ENCODE results near the gene IL18RAP. TPM values are rescaled to one million over a fixed set of nuclear protein-coding genes. Genes with fewer than 3 reads are reported as not detected.

The IL18RAP gene
- total RNA-seq, 1 experiment from 2014 or later = not detected

GRCh38 chr2:102455061-102455670 lies 32.2 kb downstream of the IL18RAP start:
- Mint-ChIP-seq H3K36me3 (ENCODE audit: insufficient read depth in 1 of 3, low read depth in 3 of 3) (no peaks in the 10 kb centered on the region), H3K27ac (no peak overlapping the region), H3K4me3 (no peak overlapping the region), H3K27me3 (ENCODE audit: low read depth) (peaks cover 5% of the 10 kb centered on the region), H3K4me1 (no peaks in the 10 kb centered on the region), H3K9me3 (peaks cover 0 to 4% of the 10 kb centered on the region in 2 experiments; a peak in 2 of 5 replicates)
- Histone ChIP-seq H2BK15ac (ENCODE audit: low read depth, low read length) (no peak overlapping the region), H3K9ac (ENCODE audit: extremely low read depth, insufficient read length, low read length) (no peak overlapping the region), H2AFZ (ENCODE audit: low read length) (no peak overlapping the region), H3K27me3 (ENCODE audit: insufficient read depth, low read length) (no peaks in the 10 kb centered on the region), H4K5ac (ENCODE audit: insufficient read length, low read depth, low read length) (no peak overlapping the region), H3T11ph (ENCODE audit: low read length) (no peak overlapping the region), H2BK5ac (ENCODE audit: insufficient read length, low read length) (no peak overlapping the region), H4K8ac (replicated peaks; ENCODE audit: insufficient read length, low read depth, low read length) (no peak overlapping the region), H3K9me3 (ENCODE audit: control insufficient read depth, low read depth, low read length) (no peaks in the 10 kb centered on the region), H3K79me1 (ENCODE audit: insufficient read depth, low read depth, low read length, poor library complexity, severe bottlenecking) (no peaks in the 10 kb centered on the region), H2BK12ac (ENCODE audit: insufficient read length, low read depth, low read length) (no peak overlapping the region), H3K4ac (ENCODE audit: low read depth, low read length) (no peak overlapping the region), H3K79me2 (ENCODE audit: insufficient read depth, low read length) (no peaks in the 10 kb centered on the region), H3K56ac (ENCODE audit: insufficient read length, low read depth, low read length) (no peak overlapping the region), H4K91ac (ENCODE audit: insufficient read length, low read depth, low read length) (no peak overlapping the region), H2AK5ac (ENCODE audit: insufficient read length, low read length) (no peak overlapping the region), H3K4me2 (ENCODE audit: insufficient read depth, insufficient read length, low read length) (no peak overlapping the region), H3K27ac (ENCODE audit: insufficient read length, low read depth, low read length) (no peak overlapping the region), H3K18ac (ENCODE audit: insufficient read length, low read depth, low read length) (no peak overlapping the region), H3K23me2 (ENCODE audit: insufficient read length, low read depth, low read length, poor library complexity, severe bottlenecking) (no peaks in the 10 kb centered on the region), H4K20me1 (ENCODE audit: control insufficient read depth, insufficient read depth, insufficient read length) (no peaks in the 10 kb centered on the region), H3K14ac (ENCODE audit: insufficient read depth, low read length) (no peak overlapping the region), H3K23ac (ENCODE audit: insufficient read length, low read depth, low read length) (no peak overlapping the region), H2BK20ac (ENCODE audit: low read depth, low read length, poor library complexity, severe bottlenecking) (no peak overlapping the region), H2BK120ac (ENCODE audit: low read depth, low read length, poor library complexity, severe bottlenecking) (no peak overlapping the region), H3K4me1 (ENCODE audit: insufficient read depth, low read length) (no peaks in the 10 kb centered on the region)
- no CpG with 5 or more reads among the region's 2 CpGs for WGBS (ENCODE audit: extremely low coverage, insufficient read length, low lambda C conversion rate)
- no peak for TF ChIP-seq CTCF (conservative IDR thresholded peaks at IDR 0.05)
- DNase-seq = no peak
